ENCODE data around the gene NCMAP. TPM values are rescaled to one million over a fixed set of nuclear protein-coding genes. Genes with fewer than 3 reads are reported as not detected.

The NCMAP gene
- total RNA-seq, 1 donor from 2014 or later: 0.25 TPM

- TF ChIP-seq POLR2A (IDR thresholded peaks at IDR 0.05): no peak
- peak in 1 of 2 donors; percentile 43 for TF ChIP-seq POLR2AphosphoS5 (IDR thresholded peaks at IDR 0.05; ENCODE audit: insufficient read depth in 1 of 2, low read depth in 1 of 2)
- intact Hi-C loops (cut with DNase I): no loop called here
- peak overlapping the region in 1 of 2 donors; percentile 9 for H3K4me3 ChIP-seq
These were observed 20.9 kb upstream of the NCMAP start for GRCh38 chr1:24535021-24535424.

GRCh38 chr1:24535778-24536177 is 20.1 kb upstream of the NCMAP start:
- Histone ChIP-seq H3K27me3 (no peaks in the 10 kb centered on the region), H3K4me3 (no peak overlapping the region), H3K4me1 (no peaks in the 10 kb centered on the region), H3K9me3 (no peaks in the 10 kb centered on the region), H3K27ac (no peak overlapping the region), H3K36me3 (peaks cover 0 to 8% of the 10 kb centered on the region in 2 donors)
- DNase-seq (ENCODE audit: extremely low spot score in 2 of 2): no peak
- intact Hi-C loops (cut with DNase I): no loop called here
- TF ChIP-seq POLR2A (IDR thresholded peaks at IDR 0.05): no peak
- TF ChIP-seq CTCF (IDR thresholded peaks at IDR 0.05): no peak
- TF ChIP-seq POLR2AphosphoS5 (IDR thresholded peaks at IDR 0.05; ENCODE audit: insufficient read depth in 1 of 2, low read depth in 1 of 2): no peak

More at GRCh38 chr1:24535021-24535424, 20.9 kb upstream of the NCMAP start:
- Histone ChIP-seq H3K27me3 (no peaks in the 10 kb centered on the region), H3K4me1 (no peaks in the 10 kb centered on the region), H3K9me3 (no peaks in the 10 kb centered on the region), H3K27ac (no peak overlapping the region), H3K36me3 (peaks cover 0 to 8% of the 10 kb centered on the region in 2 donors)
- DNase-seq (ENCODE audit: extremely low spot score in 2 of 2): no peak

GRCh38 chr1:24536391-24536840 is 19.5 kb upstream of the NCMAP start:
- Histone ChIP-seq H3K27ac (no peak overlapping the region), H3K36me3 (peaks cover 0 to 7% of the 10 kb centered on the region in 2 donors), H3K4me3 (no peak overlapping the region), H3K9me3 (no peaks in the 10 kb centered on the region), H3K4me1 (no peaks in the 10 kb centered on the region), H3K27me3 (no peaks in the 10 kb centered on the region)
- no peak for DNase-seq (ENCODE audit: extremely low spot score in 2 of 2)
- TF ChIP-seq POLR2A (IDR thresholded peaks at IDR 0.05) (no peak), CTCF (IDR thresholded peaks at IDR 0.05) (no peak), POLR2AphosphoS5 (IDR thresholded peaks at IDR 0.05; ENCODE audit: insufficient read depth in 1 of 2, low read depth in 1 of 2) (no peak)
- intact Hi-C loops (cut with DNase I): no loop called here

- H3K27ac ChIP-seq: no peak overlapping the region
- TF ChIP-seq POLR2AphosphoS5 (IDR thresholded peaks at IDR 0.05; ENCODE audit: insufficient read depth in 1 of 2, low read depth in 1 of 2) (no peak), POLR2A (IDR thresholded peaks at IDR 0.05) (no peak), CTCF (IDR thresholded peaks at IDR 0.05) (no peak)
- no peaks in the 10 kb centered on the region for H3K4me1 ChIP-seq
- H3K9me3 ChIP-seq: no peaks in the 10 kb centered on the region
- H3K4me3 ChIP-seq: no peak overlapping the region
- intact Hi-C loops (cut with DNase I): no loop called here
- no peaks in the 10 kb centered on the region for H3K36me3 ChIP-seq
- DNase-seq (ENCODE audit: extremely low spot score in 2 of 2): no peak
- H3K27me3 ChIP-seq: no peaks in the 10 kb centered on the region
These were observed 15.6 kb upstream of the NCMAP start for GRCh38 chr1:24540051-24540905.

- no peaks in the 10 kb centered on the region for H3K27me3 ChIP-seq
- H3K4me3 ChIP-seq: no peak overlapping the region
- H3K27ac ChIP-seq: no peak overlapping the region
- no peak for TF ChIP-seq POLR2A (IDR thresholded peaks at IDR 0.05)
- TF ChIP-seq POLR2AphosphoS5 (IDR thresholded peaks at IDR 0.05; ENCODE audit: insufficient read depth in 1 of 2, low read depth in 1 of 2): no peak
- no peak for TF ChIP-seq CTCF (IDR thresholded peaks at IDR 0.05)
- no peaks in the 10 kb centered on the region for H3K9me3 ChIP-seq
- intact Hi-C loops (cut with DNase I): no loop called here
- H3K4me1 ChIP-seq: no peaks in the 10 kb centered on the region
- DNase-seq (ENCODE audit: extremely low spot score in 2 of 2): no peak
- no peaks in the 10 kb centered on the region for H3K36me3 ChIP-seq
These were observed 14.8 kb upstream of the NCMAP start for GRCh38 chr1:24540906-24541710.

Measured in vagina (tissue), 2 donors.